Thoracic aorta endothelial cell (primary cell): Measurements from ENCODE around the gene CD19. TPM values are rescaled to one million over a fixed set of nuclear protein-coding genes. Genes with fewer than 3 reads are reported as not detected.

Experiments
- total RNA-seq: library from RNA; depleted of rRNA; stranded (reverse); fragments of >200 nt; gene quantifications from 2 replicates; pipeline ENCODE4 v1.2.3, GENCODE V29; 2012

CD19 gene
- 0.13 TPM in 1 of 2 replicates, not detected in the other for total RNA-seq

GRCh38 chr16:28931801-28932225 lies at the start of gene CD19:
Gene CD19 (plus strand): TSS chr16:28931971. CDS start chr16:28932001, 30 bp downstream.

GRCh38 chr16:28924762-28925385 lies 6.9 kb upstream of the CD19 start, which contains the start of gene RABEP2:
Gene RABEP2 (minus strand): TSS chr16:28925238. CDS start chr16:28925163, 75 bp downstream.

GRCh38 chr16:28950648-28951409 lies 19.1 kb downstream of the CD19 start, which contains the start of gene NFATC2IP:
Gene NFATC2IP (plus strand): TSS chr16:28950937. CDS start chr16:28951012, 75 bp downstream.

DNA sequence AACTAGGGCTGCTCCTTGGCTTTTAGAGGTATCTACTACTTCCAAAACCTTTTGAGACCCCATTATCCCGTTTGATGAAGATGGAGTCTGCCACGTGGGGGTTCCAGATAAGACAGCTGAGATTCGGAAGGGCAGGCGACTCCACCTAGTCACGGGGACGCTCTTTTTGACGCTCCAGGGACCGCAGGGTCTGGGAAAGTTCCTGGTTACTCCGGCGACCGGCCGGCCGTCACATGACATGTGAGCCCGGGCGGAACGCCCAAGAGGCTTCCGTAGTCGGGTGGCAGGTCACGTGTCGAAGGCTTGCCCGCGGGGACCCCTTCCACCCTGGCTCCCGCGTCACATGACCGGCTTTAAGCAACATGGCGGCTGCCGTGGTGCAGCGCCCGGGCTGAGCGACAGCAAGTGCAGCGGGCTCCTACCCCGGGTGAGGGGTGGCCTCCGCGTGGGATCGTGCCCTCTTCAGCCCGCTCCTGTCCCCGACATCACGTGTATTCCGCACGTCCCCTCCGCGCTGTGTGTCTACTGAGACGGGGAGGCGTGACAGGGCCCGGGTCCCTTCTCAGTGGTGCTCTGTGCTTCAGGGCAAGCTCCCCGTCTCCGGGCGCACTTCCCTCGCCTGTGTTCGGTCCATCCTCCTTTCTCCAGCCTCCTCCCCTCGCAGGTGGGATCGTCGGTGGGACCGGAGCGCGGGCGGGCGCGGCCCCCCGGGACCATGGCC lies 42.8 kb downstream of the CD19 start, which contains the start of gene SPNS1:
Gene SPNS1, plus strand, starts transcription at position 342 of the 721 bp plus-strand sequence. Its CDS starts 374 bp downstream, at position 716.

DNA sequence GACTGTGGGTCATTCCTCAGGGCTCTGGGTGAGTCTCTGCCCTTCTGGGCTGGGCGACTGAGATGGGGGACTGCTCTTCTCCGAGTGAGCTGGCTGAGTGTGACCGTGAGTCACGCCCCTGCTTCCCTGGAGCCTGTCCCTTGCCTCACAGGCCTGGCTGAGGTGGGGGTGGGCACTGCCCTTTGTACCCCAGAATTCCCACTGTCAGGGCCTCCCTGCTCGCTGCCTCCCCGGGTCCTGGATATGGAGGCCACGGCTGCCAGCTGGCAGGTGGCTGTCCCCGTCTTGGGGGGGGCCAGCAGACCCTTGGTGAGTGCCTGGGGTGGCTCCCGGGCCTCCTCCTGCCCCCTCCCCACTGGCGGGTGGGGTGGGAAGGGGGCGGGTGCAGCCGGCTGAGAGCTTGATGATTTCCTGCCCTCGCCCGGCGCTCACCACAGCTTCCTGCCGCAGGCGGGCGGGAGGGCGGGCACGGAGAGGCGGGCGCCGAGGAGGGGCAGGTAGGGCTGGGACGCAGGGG lies 52.9 kb downstream of the CD19 start, which contains the start of gene LAT:
Gene LAT, plus strand, starts transcription at position 434 of the 517 bp plus-strand sequence. CDS start 366 bp downstream, outside the sequence.

Other genes with a start within 250 kb of the CD19 start
- gene EIF3C, start 220.5 kb upstream of the CD19 start, total RNA-seq, result 150 and 167 TPM in 2 replicates
- 6.7 and 15.3 TPM in 2 replicates for gene NPIPB9, start 180.2 kb upstream of the CD19 start, total RNA-seq
- gene ATXN2L, start 109.0 kb upstream of the CD19 start, total RNA-seq, result 89.5 and 99.0 TPM in 2 replicates
- 115 and 136 TPM in 2 replicates for gene TUFM, start 85.6 kb upstream of the CD19 start, total RNA-seq
- 12.2 and 17.0 TPM in 2 replicates for gene SH2B1, start 68.1 kb upstream of the CD19 start, total RNA-seq
- gene ATP2A1, start 53.5 kb upstream of the CD19 start, total RNA-seq, result 0.27 and 0.36 TPM in 2 replicates
- 29.9 and 30.9 TPM in 2 replicates for gene RABEP2, start 6.7 kb upstream of the CD19 start, total RNA-seq
- gene NFATC2IP, start 19.0 kb downstream of the CD19 start, total RNA-seq, result 42.8 and 47.7 TPM in 2 replicates
- 29.9 and 35.1 TPM in 2 replicates for gene SPNS1, start 42.8 kb downstream of the CD19 start, total RNA-seq
- gene LAT, start 53.1 kb downstream of the CD19 start, total RNA-seq, result 0.66 and 0.79 TPM in 2 replicates